ENCODE measurements around the gene SLC38A3.
A peak's percentile ranks its signal among the peaks of the same experiment; 100 is the strongest.

- TF ChIP-seq CTCF (IDR thresholded peaks at IDR 0.05; ENCODE audit: low read depth, low read length) (peak; percentile 17), POLR2A (IDR thresholded peaks at IDR 0.05; ENCODE audit: extremely low read depth, insufficient read length) (no peak), MAX (IDR thresholded peaks at IDR 0.05; ENCODE audit: low read depth, low read length) (no peak)
Measured at GRCh38 chr3:50221411-50222168, 16.5 kb downstream of the SLC38A3 start.

Measured in NB4 (cell line).